Measurements from ENCODE around the gene MYL6B.
"Not testable (repeated sequence)": the region's sequence is repeated elsewhere in the genome, so short reads cannot be mapped to it uniquely, and the experiment has no call there.

Gene MYL6B

DNA sequence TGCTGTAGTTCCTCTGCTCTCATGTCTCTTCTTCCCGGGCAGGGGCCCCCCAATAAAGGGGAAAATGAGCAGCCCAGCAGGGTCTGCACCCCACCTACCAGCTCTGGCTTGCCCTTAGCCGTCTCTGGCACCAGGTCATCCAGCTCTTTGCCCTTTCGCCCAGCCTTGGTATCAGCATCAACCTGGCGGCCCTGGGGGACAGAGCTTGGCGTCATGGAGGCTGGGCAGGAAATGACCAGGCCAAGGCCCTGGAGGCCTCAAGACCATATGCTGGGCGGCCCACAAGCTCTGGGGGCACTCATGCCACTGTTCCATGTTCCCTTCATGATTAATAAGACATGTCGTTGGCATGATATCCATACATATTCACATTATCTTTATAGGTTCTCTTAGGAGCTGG lies 20.5 kb downstream of the MYL6B start:
- DNase-seq (ENCODE audit: low read depth): no peak

- no peak for DNase-seq (ENCODE audit: low read depth)
These were observed 26.0 kb downstream of the MYL6B start for GRCh38 chr12:56178347-56178746.

- no peak for DNase-seq (ENCODE audit: low read depth)
These were observed 34.6 kb downstream of the MYL6B start for GRCh38 chr12:56186957-56187356.

DNA sequence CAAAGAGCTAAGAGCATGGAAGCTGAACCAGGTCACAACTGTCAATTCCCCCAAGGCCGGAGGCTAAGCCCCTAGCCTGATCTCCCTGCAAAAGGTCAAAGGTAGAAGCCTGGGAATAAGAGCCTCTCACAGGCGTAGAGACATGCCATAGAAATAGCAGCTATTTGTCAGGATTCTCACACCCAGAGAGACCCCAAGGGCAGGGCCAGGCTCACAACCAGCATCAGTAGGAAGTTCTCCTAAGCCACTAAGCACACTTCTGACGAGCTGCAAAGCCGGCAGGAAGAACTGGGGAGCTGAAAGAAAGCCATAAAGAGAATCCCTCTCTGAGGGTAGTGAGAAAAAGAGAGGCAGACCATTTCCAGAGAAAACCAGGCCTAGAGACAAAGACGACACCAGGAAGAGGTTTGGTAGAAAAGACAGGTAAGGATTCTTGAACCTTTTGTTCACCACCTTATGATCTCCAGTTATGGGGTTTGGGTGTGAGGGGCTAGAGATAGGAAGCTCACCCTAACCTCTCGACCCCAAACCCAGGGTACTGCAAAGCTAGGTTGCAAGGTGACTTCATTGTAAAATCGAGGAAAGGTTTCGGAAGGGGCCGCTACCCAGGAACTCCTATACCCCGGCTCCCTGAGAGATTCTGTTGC lies 35.9 kb downstream of the MYL6B start:
- no peak for DNase-seq (ENCODE audit: low read depth)

DNA sequence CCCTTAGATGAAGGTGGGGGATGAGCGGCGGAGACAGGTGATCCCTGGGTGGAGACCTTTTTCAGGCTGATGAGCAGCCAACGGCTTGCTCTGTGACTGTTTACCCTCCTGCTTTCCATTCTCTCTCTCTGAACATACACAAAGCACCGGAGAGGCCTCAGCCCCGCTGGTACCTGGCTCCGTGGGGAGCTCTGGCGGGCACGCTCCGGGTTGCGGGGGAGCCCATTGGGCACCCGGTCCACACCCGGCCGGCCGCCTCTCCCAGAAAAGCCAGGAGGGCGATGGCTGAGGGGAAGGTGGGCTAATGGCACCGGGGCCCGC lies 36.4 kb downstream of the MYL6B start:
- DNase-seq (ENCODE audit: low read depth): no peak

DNA sequence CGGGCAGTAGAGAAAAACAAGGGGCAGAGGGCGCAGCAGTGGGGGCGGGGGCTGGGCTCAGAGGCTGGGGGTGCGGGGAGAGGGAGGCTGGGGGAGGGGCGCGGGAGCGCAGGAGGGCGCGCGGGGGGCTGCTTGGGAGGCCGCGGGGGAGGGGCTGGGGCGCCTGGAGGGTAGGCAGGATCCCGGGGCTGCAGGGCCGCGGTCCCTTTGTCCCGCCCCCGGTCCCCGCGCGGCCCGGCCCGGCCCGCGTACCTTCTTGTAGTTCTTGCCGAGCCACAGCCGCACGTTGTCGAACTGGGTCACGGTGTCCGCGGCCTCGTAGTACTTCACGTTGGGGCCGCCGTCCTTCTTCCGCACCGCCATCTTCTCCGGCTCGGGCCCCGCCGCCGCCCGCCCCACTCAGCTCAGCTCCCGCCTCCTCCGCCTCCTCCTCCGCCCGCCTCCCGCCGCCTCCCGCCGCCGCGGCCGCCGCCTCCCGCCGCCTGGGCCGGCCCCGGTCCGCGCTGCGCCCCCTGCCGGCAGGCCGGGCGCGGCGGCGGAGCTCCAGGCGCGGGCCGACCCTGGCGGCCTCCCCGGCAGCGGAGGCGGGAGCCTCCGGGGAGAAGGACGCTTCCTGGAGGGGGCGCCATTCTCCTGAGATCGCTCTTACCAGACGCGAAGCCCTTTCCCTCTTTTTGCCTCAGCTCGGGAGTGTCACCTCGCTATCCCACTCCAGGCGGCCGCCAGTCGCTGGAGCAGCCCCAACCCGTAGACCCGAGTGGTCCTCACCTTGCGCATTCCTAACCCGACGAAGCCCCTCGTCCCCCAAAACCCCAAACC lies 36.9 kb downstream of the MYL6B start, which contains the start of gene SMARCC2:
SMARCC2 (minus strand) TSS at position 385 of the 819 bp plus-strand sequence; CDS start at position 363, 22 bp downstream.
- peak; percentile 67 for DNase-seq (ENCODE audit: low read depth)

GRCh38 chr12:56189918-56190694 lies 37.7 kb downstream of the MYL6B start:
- DNase-seq (ENCODE audit: low read depth): peak; percentile 88

DNA sequence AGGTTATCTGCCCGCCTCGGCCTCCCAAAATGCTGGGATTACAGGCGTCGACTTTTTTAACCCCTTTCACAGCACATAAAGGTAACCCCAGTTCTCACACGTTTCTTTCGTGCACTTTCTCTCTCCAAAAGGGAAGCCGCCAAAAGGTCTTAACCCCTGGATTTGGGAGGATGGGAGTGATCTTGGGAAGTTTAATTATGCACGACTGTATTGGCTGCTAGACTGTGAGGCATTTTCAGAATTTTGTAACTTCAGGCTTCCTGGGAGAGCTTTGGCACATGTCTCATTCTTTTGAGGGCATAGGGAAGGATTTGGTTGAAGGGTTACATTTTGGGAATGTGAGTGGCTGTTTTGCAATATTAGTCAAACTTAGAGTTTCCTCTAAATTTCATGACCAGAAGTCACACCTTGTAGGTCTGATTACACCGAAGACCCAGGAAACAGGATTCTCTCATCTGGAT lies 38.3 kb downstream of the MYL6B start:
- no peak for DNase-seq (ENCODE audit: low read depth)

DNA sequence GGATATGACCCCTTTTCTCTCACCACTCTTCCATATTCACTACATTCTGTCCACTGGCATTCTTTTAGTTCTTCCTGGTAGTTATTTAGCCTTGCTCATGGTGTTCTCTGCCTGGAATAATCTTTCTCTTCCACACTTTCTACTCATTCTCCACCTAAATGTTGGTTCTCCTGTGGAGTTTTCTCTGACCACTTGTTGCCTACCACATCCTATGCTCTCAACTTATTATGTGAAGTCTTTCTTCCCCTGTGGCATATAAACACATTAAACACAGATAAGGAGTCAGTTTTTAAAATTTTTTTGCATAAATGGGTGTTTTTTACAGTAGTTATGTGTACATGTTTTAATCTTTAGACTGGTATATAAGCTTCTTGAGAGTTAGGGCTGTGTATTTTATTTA lies 40.2 kb downstream of the MYL6B start:
- DNase-seq (ENCODE audit: low read depth): no peak

DNA sequence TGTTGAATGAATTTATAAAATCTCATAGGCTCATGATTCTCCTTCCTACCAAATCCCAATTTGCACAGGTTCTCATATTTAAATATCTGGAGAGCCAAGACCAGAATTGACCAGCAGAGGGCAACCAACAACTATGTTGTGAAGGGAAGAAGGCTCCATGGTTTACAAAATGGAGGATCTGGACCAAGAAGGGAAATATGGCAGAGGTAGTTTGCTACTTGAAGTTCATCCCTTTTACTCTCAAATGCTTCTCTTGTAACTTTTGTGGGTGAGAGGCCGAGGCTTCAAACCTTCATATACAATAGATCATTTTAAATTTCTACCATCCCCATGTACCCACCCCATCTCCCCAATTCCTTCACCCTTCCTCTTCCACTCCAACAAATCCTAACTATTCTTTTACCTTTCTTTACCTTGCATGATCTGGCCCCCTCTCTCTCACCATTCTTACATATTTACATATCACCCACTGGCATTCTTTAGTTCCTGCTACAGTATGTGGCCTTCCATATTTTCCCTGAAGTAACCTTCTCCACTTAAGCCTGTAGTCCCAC lies 40.7 kb downstream of the MYL6B start:
- DNase-seq (ENCODE audit: low read depth): peak; percentile 42

DNA sequence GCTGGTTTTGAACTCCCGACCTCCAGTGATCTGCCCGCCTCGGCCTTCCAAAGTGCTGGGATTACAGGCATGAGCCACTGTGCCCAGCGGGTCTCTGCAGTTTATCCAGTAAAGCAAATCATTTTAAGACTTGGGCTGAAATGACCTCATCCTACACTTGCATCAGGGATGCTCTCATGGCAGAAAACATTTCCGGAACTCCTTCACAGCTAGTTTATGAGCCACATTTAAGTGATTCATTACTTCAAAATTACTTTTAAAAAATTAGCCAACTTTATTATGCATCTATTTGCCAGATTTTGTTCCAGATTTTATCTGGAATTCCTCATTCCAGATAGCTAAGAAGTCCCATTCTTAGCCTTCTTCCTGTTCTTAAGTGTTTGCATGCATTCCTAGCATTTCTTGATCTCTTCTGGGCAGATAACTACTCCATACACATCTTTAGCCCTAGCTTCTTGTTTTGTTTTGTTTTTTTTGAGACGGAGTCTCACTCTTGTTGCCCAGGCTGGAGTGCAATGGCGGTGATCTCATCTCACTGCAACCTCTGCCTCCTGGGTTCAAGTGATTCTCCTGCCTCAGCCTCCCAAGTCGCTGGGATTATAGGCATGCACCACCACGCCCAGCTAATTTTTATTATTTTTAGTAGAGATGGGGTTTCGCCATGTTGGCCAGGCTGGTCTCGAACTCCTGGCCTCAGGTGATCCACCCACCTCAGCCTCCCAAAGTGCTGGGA lies 44.6 kb downstream of the MYL6B start:
- not testable (repeated sequence) for DNase-seq (ENCODE audit: low read depth)

DNA sequence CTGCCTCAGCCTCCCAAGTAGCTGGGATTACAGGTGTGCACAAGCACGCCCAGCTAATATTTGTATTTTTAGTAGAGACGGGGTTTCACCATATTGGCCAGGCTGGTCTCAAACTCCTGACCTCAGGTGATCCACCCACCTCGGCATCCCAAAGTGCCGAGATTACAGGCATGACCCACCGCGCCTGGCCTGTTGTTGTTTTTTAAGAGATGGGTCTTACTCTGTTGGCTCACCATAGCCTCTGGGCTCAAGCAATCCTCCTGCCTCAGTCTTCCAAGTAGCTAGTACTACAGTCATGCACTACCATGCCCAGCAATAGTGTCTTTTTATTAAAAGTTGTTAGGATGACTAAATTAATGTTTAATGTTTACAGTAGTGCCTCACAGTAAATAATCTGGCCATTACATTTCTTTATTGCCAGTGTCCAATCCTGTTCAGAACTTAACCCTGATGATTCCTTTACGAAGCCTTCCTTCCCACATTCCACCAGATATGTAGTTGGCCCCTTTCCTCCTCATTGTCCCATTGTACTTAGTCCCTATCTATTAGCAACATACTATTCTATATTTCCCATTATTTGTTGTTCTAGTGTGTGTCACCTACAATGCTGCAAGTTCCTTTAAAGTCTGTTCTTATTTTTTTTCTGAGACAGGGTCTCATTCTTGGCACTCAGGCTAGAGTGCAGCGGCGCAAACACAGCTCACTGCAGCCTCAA lies 45.7 kb downstream of the MYL6B start:
- DNase-seq (ENCODE audit: low read depth): no peak

DNA sequence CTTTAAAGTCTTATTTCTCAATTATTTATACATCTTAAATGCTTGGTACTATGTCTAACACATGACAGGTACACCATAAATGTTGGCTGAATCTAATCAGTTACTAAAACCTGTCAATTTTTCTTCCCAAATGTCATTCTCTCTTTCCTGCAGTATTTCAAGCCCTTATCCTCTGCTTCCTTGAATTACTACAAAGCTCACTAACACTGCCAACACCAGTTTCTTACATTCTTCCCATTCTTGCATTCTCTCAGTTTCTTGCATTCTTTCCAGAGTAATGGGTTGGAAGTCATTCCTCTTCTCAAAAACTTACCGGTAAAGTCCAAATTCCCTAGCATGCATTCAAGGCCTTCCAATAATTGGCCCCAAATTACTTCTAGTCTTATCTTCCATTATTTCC lies 46.4 kb downstream of the MYL6B start:
- DNase-seq (ENCODE audit: low read depth): no peak

DNA sequence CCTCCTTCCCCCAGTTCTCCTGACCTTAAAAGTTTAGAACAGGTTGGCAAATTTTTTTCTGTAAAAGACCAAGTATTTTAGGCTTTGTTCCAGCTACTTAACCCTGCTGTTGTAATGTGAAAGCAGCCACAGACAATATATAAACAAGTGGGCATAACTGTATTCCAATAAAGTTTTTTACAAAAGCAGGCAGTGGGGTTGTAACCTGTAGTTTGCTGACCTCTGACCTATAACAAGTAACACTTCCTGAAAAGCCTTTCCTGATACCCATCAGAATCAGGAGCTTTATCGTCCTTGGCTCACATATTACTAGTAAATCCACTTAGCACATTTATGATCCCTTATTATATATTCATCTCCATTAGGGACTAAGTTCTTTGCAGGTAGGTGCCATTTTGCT lies 50.0 kb downstream of the MYL6B start:
- no peak for DNase-seq (ENCODE audit: low read depth)

DNA sequence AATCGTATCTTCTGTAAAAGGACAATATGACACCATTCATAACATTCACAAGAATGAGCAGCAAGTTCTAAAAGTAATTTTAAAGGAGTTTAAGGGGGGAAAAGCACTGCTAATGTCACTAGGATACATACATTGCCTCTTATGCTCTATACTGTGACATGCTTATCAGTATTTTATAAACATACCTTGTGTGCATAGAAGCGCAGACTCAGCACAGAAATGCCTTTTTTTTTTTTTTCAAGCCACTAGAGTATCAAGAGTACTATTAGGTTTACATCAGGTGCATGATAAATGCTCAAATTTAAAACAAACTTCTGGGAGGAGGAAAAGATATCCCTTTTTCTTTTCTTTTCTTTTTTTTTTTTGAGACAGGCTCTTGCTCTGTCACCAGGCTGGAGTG lies 50.5 kb downstream of the MYL6B start:
- DNase-seq (ENCODE audit: low read depth): no peak

DNA sequence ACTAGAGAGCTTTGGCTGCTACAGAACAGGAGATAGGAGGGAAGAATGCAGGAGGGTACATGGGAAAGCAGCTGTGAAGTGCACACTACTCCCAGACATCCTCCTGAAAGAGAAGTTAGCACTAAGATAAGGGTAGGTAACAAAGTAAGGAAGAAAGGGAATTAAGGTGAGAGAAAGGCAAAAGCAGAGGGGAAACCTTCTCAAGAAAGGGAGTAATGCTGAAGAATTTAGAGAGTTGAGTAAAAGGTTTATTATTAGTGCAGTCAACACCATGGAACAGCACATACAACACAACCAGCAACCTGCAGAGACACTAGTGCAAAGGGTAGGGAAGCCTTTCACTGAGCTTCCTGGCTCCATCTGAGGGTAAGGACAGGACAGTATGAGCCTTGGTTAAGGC lies 51.9 kb downstream of the MYL6B start:
- no peak for DNase-seq (ENCODE audit: low read depth)

GRCh38 chr12:56205445-56205844 lies 53.1 kb downstream of the MYL6B start:
- no peak for DNase-seq (ENCODE audit: low read depth)

DNA sequence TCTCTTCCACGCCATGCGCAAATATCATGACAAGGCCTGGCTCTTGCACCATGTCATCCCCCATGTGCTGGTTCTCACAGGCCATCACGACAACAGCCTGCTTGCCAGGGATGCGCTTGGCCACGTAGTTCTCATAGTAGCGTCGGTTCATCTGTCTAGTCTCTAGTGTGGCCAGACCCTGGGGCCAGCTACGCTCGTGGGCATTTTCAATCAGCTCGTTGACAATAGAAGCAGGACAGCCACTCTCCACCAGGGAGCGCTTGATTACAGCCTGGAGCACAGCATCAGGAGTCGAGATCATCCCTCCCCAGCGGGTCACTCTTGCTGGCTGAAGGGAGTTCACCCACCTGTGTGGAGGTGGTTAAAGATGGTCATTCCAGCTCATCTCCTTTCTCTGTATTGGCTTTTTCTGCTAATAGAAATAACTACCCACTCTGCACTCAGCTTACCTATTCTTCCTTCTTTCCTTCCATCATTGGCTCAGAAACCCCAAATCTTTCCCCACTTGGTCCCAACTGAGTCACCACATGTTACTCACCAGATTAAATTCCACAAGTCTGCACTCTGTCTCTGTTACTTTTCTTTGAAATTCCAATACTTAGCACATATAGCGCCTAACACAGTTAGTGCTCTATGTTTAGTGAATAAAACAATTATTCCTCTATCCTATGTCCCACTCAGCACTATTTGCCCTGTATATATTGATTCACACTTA lies 54.2 kb downstream of the MYL6B start:
- DNase-seq (ENCODE audit: low read depth): no peak
